ENCODE measurements around the gene ABCF3.
"Not testable (repeated sequence)": the region's sequence is repeated elsewhere in the genome, so short reads cannot be mapped to it uniquely, and the experiment has no call there.

The ABCF3 gene
- 61.1 to 65.4 (median 63.6) reads per million in 3 donors for total RNA-seq

GRCh38 chr3:184186184-184186901 lies at the start of gene ABCF3:
Gene ABCF3 (plus strand): TSS chr3:184186199. CDS start chr3:184186208, 9 bp downstream.
- peak within 1 kb of the TSS; percentile 75 for H3K4me3 ChIP-seq (ENCODE audit: insufficient read depth, low read depth, low read length, poor library complexity, severe bottlenecking)
- H3K27ac ChIP-seq (ENCODE audit: insufficient read depth, low read length, poor library complexity, severe bottlenecking): peak within 1 kb of the TSS; percentile 72
- H3K36me3 ChIP-seq (ENCODE audit: control insufficient read depth, insufficient read depth, low read length): peaks cover 62% of the 10 kb centered on the region
- peaks cover 17% of the 10 kb centered on the region for H3K4me1 ChIP-seq (ENCODE audit: control insufficient read depth, insufficient read depth, low read length, poor library complexity, severe bottlenecking)
- no peaks in the 10 kb centered on the region for H3K9me3 ChIP-seq (ENCODE audit: control insufficient read depth, low read length)
- H3K27me3 ChIP-seq (replicated peaks; ENCODE audit: control insufficient read depth, insufficient read depth, low read length, poor library complexity, severe bottlenecking): no peaks in the 10 kb centered on the region
- no peak for DNase-seq

- no peaks in the 10 kb centered on the region for H3K27me3 ChIP-seq (replicated peaks; ENCODE audit: control insufficient read depth, insufficient read depth, low read length, poor library complexity, severe bottlenecking)
- no peak for DNase-seq
- H3K27ac ChIP-seq (ENCODE audit: insufficient read depth, low read length, poor library complexity, severe bottlenecking): no peak overlapping the region
- peaks cover 65% of the 10 kb centered on the region for H3K36me3 ChIP-seq (ENCODE audit: control insufficient read depth, insufficient read depth, low read length)
- H3K9me3 ChIP-seq (ENCODE audit: control insufficient read depth, low read length): no peaks in the 10 kb centered on the region
- no peak overlapping the region for H3K4me3 ChIP-seq (ENCODE audit: insufficient read depth, low read depth, low read length, poor library complexity, severe bottlenecking)
- H3K4me1 ChIP-seq (ENCODE audit: control insufficient read depth, insufficient read depth, low read length, poor library complexity, severe bottlenecking): peaks cover 9% of the 10 kb centered on the region
Observed at GRCh38 chr3:184140436-184140835, 45.6 kb upstream of the ABCF3 start.

- Histone ChIP-seq H3K27ac (ENCODE audit: insufficient read depth, low read length, poor library complexity, severe bottlenecking) (no peak overlapping the region), H3K36me3 (ENCODE audit: control insufficient read depth, insufficient read depth, low read length) (peaks cover 70% of the 10 kb centered on the region), H3K27me3 (replicated peaks; ENCODE audit: control insufficient read depth, insufficient read depth, low read length, poor library complexity, severe bottlenecking) (no peaks in the 10 kb centered on the region), H3K4me3 (ENCODE audit: insufficient read depth, low read depth, low read length, poor library complexity, severe bottlenecking) (no peak overlapping the region), H3K9me3 (ENCODE audit: control insufficient read depth, low read length) (no peaks in the 10 kb centered on the region), H3K4me1 (ENCODE audit: control insufficient read depth, insufficient read depth, low read length, poor library complexity, severe bottlenecking) (no peaks in the 10 kb centered on the region)
- DNase-seq: no peak
Observed at GRCh38 chr3:184142199-184142598, 43.8 kb upstream of the ABCF3 start.

GRCh38 chr3:184143327-184143726 lies 42.7 kb upstream of the ABCF3 start:
- H3K36me3 ChIP-seq (ENCODE audit: control insufficient read depth, insufficient read depth, low read length): peaks cover 64% of the 10 kb centered on the region
- no peaks in the 10 kb centered on the region for H3K27me3 ChIP-seq (replicated peaks; ENCODE audit: control insufficient read depth, insufficient read depth, low read length, poor library complexity, severe bottlenecking)
- H3K4me1 ChIP-seq (ENCODE audit: control insufficient read depth, insufficient read depth, low read length, poor library complexity, severe bottlenecking): no peaks in the 10 kb centered on the region
- no peaks in the 10 kb centered on the region for H3K9me3 ChIP-seq (ENCODE audit: control insufficient read depth, low read length)
- no peak overlapping the region for H3K4me3 ChIP-seq (ENCODE audit: insufficient read depth, low read depth, low read length, poor library complexity, severe bottlenecking)
- no peak overlapping the region for H3K27ac ChIP-seq (ENCODE audit: insufficient read depth, low read length, poor library complexity, severe bottlenecking)
- DNase-seq: no peak

GRCh38 chr3:184144505-184144904 lies 41.5 kb upstream of the ABCF3 start:
- H3K27me3 ChIP-seq (replicated peaks; ENCODE audit: control insufficient read depth, insufficient read depth, low read length, poor library complexity, severe bottlenecking): no peaks in the 10 kb centered on the region
- no peaks in the 10 kb centered on the region for H3K9me3 ChIP-seq (ENCODE audit: control insufficient read depth, low read length)
- DNase-seq: no peak
- peaks cover 62% of the 10 kb centered on the region for H3K36me3 ChIP-seq (ENCODE audit: control insufficient read depth, insufficient read depth, low read length)
- no peak overlapping the region for H3K4me3 ChIP-seq (ENCODE audit: insufficient read depth, low read depth, low read length, poor library complexity, severe bottlenecking)
- H3K27ac ChIP-seq (ENCODE audit: insufficient read depth, low read length, poor library complexity, severe bottlenecking): no peak overlapping the region
- no peaks in the 10 kb centered on the region for H3K4me1 ChIP-seq (ENCODE audit: control insufficient read depth, insufficient read depth, low read length, poor library complexity, severe bottlenecking)

- no peaks in the 10 kb centered on the region for H3K27me3 ChIP-seq (replicated peaks; ENCODE audit: control insufficient read depth, insufficient read depth, low read length, poor library complexity, severe bottlenecking)
- H3K27ac ChIP-seq (ENCODE audit: insufficient read depth, low read length, poor library complexity, severe bottlenecking): no peak overlapping the region
- no peaks in the 10 kb centered on the region for H3K9me3 ChIP-seq (ENCODE audit: control insufficient read depth, low read length)
- H3K4me3 ChIP-seq (ENCODE audit: insufficient read depth, low read depth, low read length, poor library complexity, severe bottlenecking): no peak overlapping the region
- peaks cover 58% of the 10 kb centered on the region for H3K36me3 ChIP-seq (ENCODE audit: control insufficient read depth, insufficient read depth, low read length)
- no peaks in the 10 kb centered on the region for H3K4me1 ChIP-seq (ENCODE audit: control insufficient read depth, insufficient read depth, low read length, poor library complexity, severe bottlenecking)
- DNase-seq: peak in 1 of 3 donors; percentile 8
Observed at GRCh38 chr3:184145111-184145524, 40.9 kb upstream of the ABCF3 start.

- no peak overlapping the region for H3K4me3 ChIP-seq (ENCODE audit: insufficient read depth, low read depth, low read length, poor library complexity, severe bottlenecking)
- no peak overlapping the region for H3K27ac ChIP-seq (ENCODE audit: insufficient read depth, low read length, poor library complexity, severe bottlenecking)
- H3K27me3 ChIP-seq (replicated peaks; ENCODE audit: control insufficient read depth, insufficient read depth, low read length, poor library complexity, severe bottlenecking): no peaks in the 10 kb centered on the region
- H3K9me3 ChIP-seq (ENCODE audit: control insufficient read depth, low read length): no peaks in the 10 kb centered on the region
- no peak for DNase-seq
- peaks cover 52% of the 10 kb centered on the region for H3K36me3 ChIP-seq (ENCODE audit: control insufficient read depth, insufficient read depth, low read length)
- H3K4me1 ChIP-seq (ENCODE audit: control insufficient read depth, insufficient read depth, low read length, poor library complexity, severe bottlenecking): no peaks in the 10 kb centered on the region
Observed at GRCh38 chr3:184145751-184146270, 40.2 kb upstream of the ABCF3 start.

- DNase-seq: no peak
- peaks cover 29% of the 10 kb centered on the region for H3K36me3 ChIP-seq (ENCODE audit: control insufficient read depth, insufficient read depth, low read length)
- H3K4me3 ChIP-seq (ENCODE audit: insufficient read depth, low read depth, low read length, poor library complexity, severe bottlenecking): no peak overlapping the region
- no peaks in the 10 kb centered on the region for H3K27me3 ChIP-seq (replicated peaks; ENCODE audit: control insufficient read depth, insufficient read depth, low read length, poor library complexity, severe bottlenecking)
- H3K9me3 ChIP-seq (ENCODE audit: control insufficient read depth, low read length): no peaks in the 10 kb centered on the region
- no peak overlapping the region for H3K27ac ChIP-seq (ENCODE audit: insufficient read depth, low read length, poor library complexity, severe bottlenecking)
- H3K4me1 ChIP-seq (ENCODE audit: control insufficient read depth, insufficient read depth, low read length, poor library complexity, severe bottlenecking): no peaks in the 10 kb centered on the region
Observed at GRCh38 chr3:184148076-184148475, 37.9 kb upstream of the ABCF3 start.

GRCh38 chr3:184149123-184149522 lies 36.9 kb upstream of the ABCF3 start:
- Histone ChIP-seq H3K4me1 (ENCODE audit: control insufficient read depth, insufficient read depth, low read length, poor library complexity, severe bottlenecking) (no peaks in the 10 kb centered on the region), H3K36me3 (ENCODE audit: control insufficient read depth, insufficient read depth, low read length) (peaks cover 18% of the 10 kb centered on the region), H3K27me3 (replicated peaks; ENCODE audit: control insufficient read depth, insufficient read depth, low read length, poor library complexity, severe bottlenecking) (no peaks in the 10 kb centered on the region), H3K4me3 (ENCODE audit: insufficient read depth, low read depth, low read length, poor library complexity, severe bottlenecking) (no peak overlapping the region), H3K9me3 (ENCODE audit: control insufficient read depth, low read length) (no peaks in the 10 kb centered on the region), H3K27ac (ENCODE audit: insufficient read depth, low read length, poor library complexity, severe bottlenecking) (no peak overlapping the region)
- DNase-seq: no peak

- H3K4me1 ChIP-seq (ENCODE audit: control insufficient read depth, insufficient read depth, low read length, poor library complexity, severe bottlenecking); DNase-seq; H3K27me3 ChIP-seq (replicated peaks; ENCODE audit: control insufficient read depth, insufficient read depth, low read length, poor library complexity, severe bottlenecking); H3K27ac ChIP-seq (ENCODE audit: insufficient read depth, low read length, poor library complexity, severe bottlenecking); H3K4me3 ChIP-seq (ENCODE audit: insufficient read depth, low read depth, low read length, poor library complexity, severe bottlenecking); H3K9me3 ChIP-seq (ENCODE audit: control insufficient read depth, low read length): not testable (repeated sequence)
- peaks cover 12% of the 10 kb centered on the region for H3K36me3 ChIP-seq (ENCODE audit: control insufficient read depth, insufficient read depth, low read length)
Observed at GRCh38 chr3:184149770-184150169, 36.2 kb upstream of the ABCF3 start.

Measured in effector memory CD4-positive, alpha-beta T cell (primary cell).